LNCaP clone FGC (cell line): ENCODE data around the gene PTPRE.

Source experiments
- DNase-seq: peaks from one replicate; pipeline ENCODE4 v3.0.0-alpha.2; 2011; ENCODE audit warnings: low read depth
- H3K4me3 ChIP-seq: 2 replicates; pipeline ENCODE4 v1.5.1; 2011; ENCODE audit warnings: mild to moderate bottlenecking, low read depth, low read length, control low read depth
- CTCF ChIP-seq: IDR thresholded peaks from 2 replicates; pipeline ENCODE4 v1.5.1; 2012; ENCODE audit warnings: mild to moderate bottlenecking; ENCODE audit not compliant: control insufficient read depth, insufficient read depth; ENCODE audit errors: extremely low read depth

PTPRE gene

GRCh38 chr10:127977357-127978009 lies 70.6 kb downstream of the PTPRE start:
- no peak overlapping the region for H3K4me3 ChIP-seq
- no peak for DNase-seq
- TF ChIP-seq CTCF = no peak

- H3K4me3 ChIP-seq = no peak overlapping the region
- no peak for TF ChIP-seq CTCF
- no peak for DNase-seq
Measured at GRCh38 chr10:127978481-127978880, 71.6 kb downstream of the PTPRE start.

GRCh38 chr10:127979045-127979444 lies 72.1 kb downstream of the PTPRE start:
- TF ChIP-seq CTCF = no peak
- no peak overlapping the region for H3K4me3 ChIP-seq
- no peak for DNase-seq

- H3K4me3 ChIP-seq = no peak overlapping the region
- DNase-seq = no peak
- TF ChIP-seq CTCF = no peak
Measured at GRCh38 chr10:127979566-127979965, 72.7 kb downstream of the PTPRE start.

- no peak for TF ChIP-seq CTCF
- DNase-seq = no peak
- no peak overlapping the region for H3K4me3 ChIP-seq
Measured at GRCh38 chr10:127980898-127981297, 74.0 kb downstream of the PTPRE start.

GRCh38 chr10:127982601-127983000 lies 75.7 kb downstream of the PTPRE start:
- H3K4me3 ChIP-seq = no peak overlapping the region
- no peak for DNase-seq
- no peak for TF ChIP-seq CTCF
